Stimulated activated CD4-positive, alpha-beta T cell treated with anti-CD3 and anti-CD28 coated beads, Interleukin-4, amount 100 ng/mL, for 48 hours (primary cell): Measurements from ENCODE around the gene SLC1A6.
"Not testable (repeated sequence)": the region's sequence is repeated elsewhere in the genome, so short reads cannot be mapped to it uniquely, and the experiment has no call there.

ENCODE experiments used
- DNase-seq, 2 donors: peaks; one replicate each; pipeline ENCODE4 v3.0.0-alpha.2; 2020; ENCODE audit warnings: low read depth in 2 of 2

Gene SLC1A6

GRCh38 chr19:14979476-14980255 is at the start of gene SLC1A6:
Gene SLC1A6 (minus strand): TSS chr19:14979864. CDS start chr19:14972910, 6,954 bp downstream.
- no peak for DNase-seq

GRCh38 chr19:15028490-15028889 is 48.8 kb upstream of the SLC1A6 start:
- no peak for DNase-seq

GRCh38 chr19:15025217-15025616 is 45.6 kb upstream of the SLC1A6 start:
- no peak for DNase-seq

GRCh38 chr19:15022752-15023151 is 43.1 kb upstream of the SLC1A6 start:
- DNase-seq: no peak

GRCh38 chr19:15021286-15022007 is 41.8 kb upstream of the SLC1A6 start:
- DNase-seq: no peak

- not testable (repeated sequence) for DNase-seq
Observed at GRCh38 chr19:15018836-15019235, 39.2 kb upstream of the SLC1A6 start.

- no peak for DNase-seq
Observed at GRCh38 chr19:15015946-15016542, 36.4 kb upstream of the SLC1A6 start.

GRCh38 chr19:15014579-15014978 is 34.9 kb upstream of the SLC1A6 start:
- no peak for DNase-seq

GRCh38 chr19:15010501-15011300 is 31.0 kb upstream of the SLC1A6 start:
- DNase-seq: no peak

- no peak for DNase-seq
Observed at GRCh38 chr19:15008308-15008707, 28.6 kb upstream of the SLC1A6 start.

- DNase-seq: no peak
Observed at GRCh38 chr19:14997981-14998380, 18.3 kb upstream of the SLC1A6 start.

- DNase-seq: no peak
Observed at GRCh38 chr19:14992780-14993179, 13.1 kb upstream of the SLC1A6 start.

GRCh38 chr19:14985133-14985532 is 5.5 kb upstream of the SLC1A6 start:
- no peak for DNase-seq

- DNase-seq: no peak
Observed at GRCh38 chr19:14978161-14978776, 1.4 kb downstream of the SLC1A6 start.

GRCh38 chr19:14977128-14977527 is 2.5 kb downstream of the SLC1A6 start:
- no peak for DNase-seq

GRCh38 chr19:14974488-14974887 is 5.2 kb downstream of the SLC1A6 start:
- DNase-seq: no peak

- no peak for DNase-seq
Observed at GRCh38 chr19:14972676-14973075, 7.0 kb downstream of the SLC1A6 start.

- DNase-seq: no peak
Observed at GRCh38 chr19:14971474-14971873, 8.2 kb downstream of the SLC1A6 start.

- no peak for DNase-seq
Observed at GRCh38 chr19:14968247-14968646, 11.4 kb downstream of the SLC1A6 start.

GRCh38 chr19:14961956-14962685 is 17.5 kb downstream of the SLC1A6 start:
- DNase-seq: no peak

- no peak for DNase-seq
Observed at GRCh38 chr19:14959263-14959662, 20.4 kb downstream of the SLC1A6 start.
